HG03457 (cell line): Measurements from ENCODE around the gene MCEE.
"Not testable (repeated sequence)": the region's sequence is repeated elsewhere in the genome, so short reads cannot be mapped to it uniquely, and the experiment has no call there.

Experiments
- ATAC-seq: cut with Tn5 transposase; IDR thresholded peaks from one replicate; pipeline ENCODE4 v1.9.1; 2021; ENCODE audit warnings: moderate number of reproducible peaks; ENCODE audit not compliant: unreplicated experiment

Gene MCEE

DNA sequence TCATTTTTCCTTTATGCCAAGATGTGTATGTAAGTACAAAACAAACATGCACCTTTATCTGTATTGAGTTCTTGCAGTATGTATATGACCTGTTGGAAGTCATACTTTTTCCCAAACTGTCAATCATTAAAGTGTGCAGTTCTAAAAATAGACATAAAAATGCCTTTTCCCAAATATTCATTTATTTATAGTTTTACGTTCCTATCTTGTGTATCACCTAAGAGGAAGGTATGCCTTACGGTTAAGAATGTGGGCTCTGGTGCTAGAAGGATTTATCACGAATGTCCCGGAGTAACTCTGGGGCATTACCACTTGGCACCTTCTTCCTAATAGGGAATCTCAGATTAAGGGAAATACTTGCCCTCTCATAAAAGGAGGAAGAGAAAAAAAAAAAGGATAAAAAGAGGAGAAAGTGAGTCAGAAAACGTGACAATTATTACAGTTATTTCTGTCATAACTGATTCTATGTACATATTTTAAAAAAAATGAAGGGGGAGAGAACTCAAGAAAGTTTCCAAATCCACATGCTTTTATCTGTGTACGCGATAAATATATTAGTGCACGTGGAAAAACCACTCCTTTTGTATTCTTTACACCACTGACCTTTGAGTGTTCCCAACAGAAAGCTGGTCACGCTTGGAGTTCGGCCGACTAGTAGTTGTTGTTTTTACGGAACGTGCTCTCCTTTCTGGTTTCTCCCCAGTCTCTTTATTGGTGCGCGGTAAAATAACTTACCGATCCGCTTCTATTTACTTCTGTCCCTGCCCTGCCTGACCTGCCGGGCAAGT, 721 bp downstream of the MCEE start:
- no peak for ATAC-seq

DNA sequence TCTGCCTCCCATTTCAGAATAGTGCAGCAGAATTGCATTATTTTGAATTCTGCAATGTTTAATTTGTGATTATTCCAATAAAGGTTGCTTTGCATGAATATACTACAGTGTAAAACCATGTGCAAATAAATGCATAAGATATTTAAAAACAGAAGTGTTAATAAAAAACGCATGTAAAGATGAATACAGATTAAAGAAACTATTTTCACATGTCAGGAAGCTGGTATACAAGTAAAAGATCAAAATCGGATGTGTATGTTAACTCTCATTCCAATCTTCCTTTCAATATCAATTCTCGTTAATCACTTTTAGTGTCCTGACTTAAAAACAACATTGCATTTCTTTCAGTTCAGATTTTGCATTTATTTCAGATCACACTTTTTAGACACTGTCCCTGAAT, 3.1 kb downstream of the MCEE start:
- no peak for ATAC-seq

DNA sequence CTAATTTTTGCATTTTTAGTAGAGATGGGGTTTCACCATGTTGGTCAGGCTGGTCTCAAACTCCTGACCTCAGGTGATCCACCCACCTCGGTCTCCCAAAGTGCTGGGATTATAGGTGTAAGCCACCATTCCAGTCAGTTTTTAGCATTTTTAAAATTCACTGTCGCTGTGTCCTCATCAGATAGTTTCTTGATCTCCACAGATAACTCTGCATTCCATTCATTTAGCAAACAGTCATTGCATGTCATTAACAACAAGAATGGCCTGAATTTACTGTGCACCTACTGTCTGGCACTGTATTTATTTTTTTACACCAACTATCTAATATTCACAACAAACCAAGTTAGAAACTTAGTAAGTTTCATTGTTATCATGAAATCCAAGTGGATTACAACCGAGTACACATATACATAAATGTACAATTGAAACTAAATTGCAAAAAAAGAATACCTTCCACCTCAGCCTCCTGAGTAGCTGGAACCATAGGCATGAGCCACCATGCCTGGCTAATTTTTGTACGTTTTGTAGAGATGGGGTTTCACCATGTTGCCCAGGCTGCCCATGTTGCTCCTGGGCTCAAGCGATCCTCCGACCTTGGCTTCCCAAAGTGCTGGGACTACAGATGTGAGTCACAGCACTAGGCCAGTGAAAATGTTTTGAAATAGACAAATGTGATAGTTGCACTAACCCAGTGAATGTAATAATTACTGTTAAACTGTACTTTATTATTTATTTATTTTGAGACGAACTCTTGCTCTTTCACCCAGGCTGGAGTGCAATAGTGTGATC, 4.3 kb downstream of the MCEE start:
- ATAC-seq: no peak

DNA sequence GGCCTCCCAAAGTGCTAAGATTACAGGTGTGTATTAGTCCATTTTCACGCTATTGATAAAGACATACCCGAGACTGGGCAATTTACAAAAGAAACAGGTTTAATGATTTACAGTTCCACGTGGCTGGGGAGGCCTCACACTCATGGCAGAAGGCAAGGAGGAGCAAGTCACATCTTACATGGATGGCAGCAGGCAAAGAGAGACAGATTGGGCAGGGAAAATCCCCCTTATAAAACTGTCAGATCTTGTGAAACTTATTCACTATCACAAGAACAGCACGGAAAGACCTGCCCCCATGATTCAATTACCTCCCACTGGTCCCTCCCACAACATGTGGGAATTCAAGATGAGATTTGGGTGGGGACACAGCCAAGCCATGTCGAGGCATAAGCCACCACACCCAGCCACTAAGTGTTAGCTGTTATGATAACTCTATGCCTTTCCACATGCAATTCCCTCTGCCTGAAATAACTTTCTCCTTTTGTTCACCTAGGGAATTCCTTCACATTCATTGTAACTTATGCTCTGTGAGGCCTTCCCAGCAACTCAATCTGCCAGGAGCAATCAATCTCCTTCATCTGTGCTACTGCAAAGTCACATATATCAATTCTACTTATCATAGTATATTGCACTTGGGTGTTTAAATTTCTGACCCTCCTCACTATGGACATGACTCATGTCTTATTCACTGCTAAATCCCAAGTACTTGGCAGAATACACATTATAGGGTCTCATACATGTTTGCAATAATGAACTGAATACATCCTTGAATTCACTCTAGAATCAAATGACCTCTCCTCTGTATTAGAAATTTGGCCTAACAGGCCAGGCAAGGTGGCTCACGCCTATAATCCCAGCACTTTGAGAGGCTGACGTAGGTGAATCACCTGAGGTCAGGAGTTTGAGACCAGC, 7.4 kb downstream of the MCEE start:
- ATAC-seq: no peak

DNA sequence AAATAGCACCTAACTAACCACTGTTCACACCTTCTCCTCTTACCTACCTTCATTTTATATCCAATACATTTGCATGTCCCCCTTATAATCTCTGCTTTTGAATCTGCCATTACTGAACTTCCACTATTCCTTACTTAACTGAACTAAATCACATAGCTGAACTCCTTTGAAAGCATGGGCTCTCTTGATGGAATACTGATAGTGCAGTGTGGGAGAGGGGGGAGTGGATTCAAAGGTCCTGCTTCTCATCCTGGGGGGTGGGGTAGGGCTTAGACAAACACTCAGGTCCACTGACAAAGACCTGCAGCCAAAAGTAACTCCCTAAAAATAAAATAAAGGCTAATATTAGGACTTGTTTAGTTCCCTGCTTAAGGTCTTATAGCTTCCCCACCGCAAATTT, 8.6 kb downstream of the MCEE start:
- ATAC-seq: no peak

DNA sequence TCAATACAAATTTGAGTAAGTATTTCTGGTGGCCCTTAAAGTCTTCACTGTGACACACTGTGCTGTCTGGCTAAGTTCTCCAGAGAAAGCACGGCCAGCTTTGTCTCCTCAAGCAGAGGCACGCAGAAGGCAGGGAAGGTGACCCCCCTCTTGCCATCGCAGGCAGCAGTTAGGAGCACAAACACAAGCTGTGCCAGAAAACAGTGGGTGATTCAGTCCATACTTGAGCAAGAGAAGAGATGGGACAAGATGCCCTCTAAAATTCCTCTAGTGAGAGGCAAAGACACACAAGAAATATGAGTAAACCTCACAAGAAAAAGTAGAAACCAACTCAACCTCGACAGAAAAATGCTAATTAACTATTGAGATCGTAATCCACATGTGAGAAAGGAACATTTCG, 9.8 kb downstream of the MCEE start:
- no peak for ATAC-seq

DNA sequence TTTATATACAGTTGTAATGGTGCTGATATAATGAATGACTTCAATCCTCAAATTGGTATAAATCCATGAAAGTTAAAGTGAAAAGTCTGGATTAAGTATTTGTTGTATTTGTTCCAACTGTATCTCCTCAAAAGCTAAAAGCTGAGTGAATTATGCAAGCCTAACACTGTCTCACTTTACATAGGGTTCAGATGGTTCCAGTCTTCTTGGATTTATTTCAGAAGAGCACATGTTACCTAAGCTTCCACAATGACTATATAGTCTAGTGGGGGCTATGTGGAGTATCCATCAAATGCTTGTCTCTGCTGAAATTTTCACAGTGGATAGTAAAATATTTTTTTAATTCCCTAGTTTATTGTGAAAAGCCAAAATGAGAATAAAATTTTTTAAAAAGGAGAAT, 13.0 kb downstream of the MCEE start:
- no peak for ATAC-seq

DNA sequence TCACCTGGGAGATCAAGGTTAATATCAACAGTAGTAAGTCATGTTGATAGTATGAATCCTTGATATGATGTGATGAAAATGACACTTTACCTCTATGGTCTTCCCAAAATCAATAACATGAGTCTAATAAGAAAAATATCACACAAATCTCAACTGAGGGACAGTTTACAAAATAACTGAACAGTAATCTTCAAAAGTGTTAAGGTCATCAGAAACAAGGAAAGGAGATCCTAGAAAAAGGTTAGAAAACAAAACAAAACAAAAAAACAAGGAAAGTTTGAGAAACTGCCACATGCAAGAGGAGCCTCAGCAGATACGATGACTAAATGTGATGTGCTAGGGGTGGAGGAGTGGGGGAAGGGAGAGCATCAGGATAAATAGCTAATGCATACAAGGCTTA, 16.2 kb downstream of the MCEE start:
- ATAC-seq: no peak

DNA sequence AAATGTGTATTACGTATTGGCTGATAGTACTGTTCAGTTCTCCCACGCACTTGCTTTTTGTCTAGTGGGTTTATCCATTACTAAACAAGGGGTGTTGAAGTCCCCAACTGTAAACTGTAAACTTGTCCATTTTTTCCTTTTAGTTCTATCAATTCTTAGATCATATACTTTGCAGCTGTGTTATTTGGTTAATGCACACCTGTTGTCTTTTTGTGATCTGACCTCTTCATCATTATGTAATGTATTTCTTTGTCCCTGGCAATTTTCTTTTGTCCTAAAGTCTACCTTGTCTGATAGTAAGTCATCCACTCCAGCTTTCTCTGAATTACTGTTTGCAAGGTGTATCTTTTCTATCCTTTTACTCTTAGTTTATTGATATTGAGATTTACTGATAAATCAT, 21.9 kb downstream of the MCEE start:
- ATAC-seq: no peak

DNA sequence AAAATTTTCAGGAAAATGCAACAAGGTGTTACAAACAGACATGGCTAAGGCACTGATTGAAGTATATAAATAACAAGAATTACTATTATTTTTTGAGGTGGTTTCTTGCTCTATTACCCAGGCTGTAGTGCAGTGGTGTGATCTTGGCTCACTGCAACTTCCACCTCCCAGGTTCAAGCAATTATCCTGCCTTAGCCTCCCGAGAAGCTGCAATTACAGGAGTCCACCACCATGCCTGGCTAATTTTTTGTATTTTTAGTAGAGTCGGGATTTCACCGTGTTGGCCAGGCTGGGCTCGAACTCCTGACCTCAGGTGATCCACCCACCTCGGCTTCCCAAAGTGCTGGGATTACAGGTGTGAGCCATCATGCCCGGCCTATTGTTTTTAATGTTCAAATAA, 23.6 kb downstream of the MCEE start:
- not testable (repeated sequence) for ATAC-seq

DNA sequence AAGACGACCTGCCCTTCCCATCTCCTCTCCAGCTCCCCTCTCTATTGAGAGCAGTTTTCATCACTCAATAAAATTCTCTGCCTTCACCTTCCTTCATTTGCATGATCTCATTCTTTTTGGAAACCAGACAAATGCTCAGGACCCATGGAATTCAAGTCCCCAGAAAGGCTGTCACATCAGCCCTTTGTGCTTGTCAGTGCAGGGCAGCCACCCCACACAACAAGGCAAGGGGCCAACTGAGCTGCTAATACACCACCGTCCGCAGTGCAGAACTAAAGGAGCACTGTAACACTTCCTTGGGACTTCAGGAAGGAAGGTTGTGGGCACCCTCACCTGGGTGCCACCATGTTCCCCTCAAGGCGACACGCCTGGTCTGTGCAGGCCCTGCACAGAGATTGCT, 26.2 kb downstream of the MCEE start:
- ATAC-seq: no peak

DNA sequence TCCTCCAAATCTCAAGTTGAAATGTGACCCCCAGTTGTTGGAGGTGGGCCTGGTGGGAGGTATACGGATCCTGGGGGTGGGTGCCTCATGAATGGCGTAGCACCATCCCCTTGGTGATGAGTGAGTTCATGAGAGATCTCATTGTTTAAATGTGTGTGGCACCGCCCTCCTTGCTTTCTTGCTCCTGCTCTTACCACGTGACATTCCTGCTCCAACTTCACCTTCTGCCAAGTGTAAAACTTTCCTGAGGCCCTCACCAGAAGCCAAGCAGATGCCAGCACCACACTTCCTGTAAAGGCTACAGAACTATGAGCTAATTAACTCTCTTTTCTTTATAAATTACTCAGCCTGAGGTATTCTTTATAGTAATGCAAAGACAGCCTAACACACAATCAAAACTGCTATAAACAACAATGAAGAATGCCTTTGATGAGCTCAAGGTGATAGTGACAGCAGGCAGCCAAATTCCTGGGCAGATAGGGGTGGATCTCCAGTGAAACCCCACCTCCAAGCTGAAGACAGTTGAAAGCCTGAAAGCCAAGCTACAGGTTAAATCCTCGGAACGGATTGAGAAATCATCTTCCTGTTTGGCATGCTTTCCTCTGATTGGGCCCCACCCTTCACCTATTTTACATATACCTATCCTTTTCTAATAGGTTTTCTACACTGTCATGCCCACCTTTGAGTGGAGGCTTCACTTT, 26.9 kb downstream of the MCEE start:
- ATAC-seq: no peak

DNA sequence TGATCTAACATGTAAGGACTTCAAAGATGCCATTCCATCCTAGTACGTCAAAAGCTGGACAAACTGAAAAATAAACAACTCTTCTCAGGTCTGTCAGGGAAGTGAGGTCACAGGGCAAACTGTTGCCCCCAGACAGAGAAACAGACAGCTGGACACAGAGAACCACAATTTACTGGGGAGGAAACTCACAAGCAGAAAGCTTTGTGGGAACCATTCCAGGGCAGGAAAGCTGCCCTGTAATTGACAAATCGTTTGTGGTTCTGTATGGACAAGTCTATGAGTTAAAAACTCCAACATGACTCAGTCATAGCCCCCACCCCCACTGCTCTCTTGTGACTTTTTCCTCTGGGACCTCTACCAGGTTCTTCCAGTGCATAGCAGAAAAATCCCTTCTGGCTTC, 28.4 kb downstream of the MCEE start:
- ATAC-seq: no peak

DNA sequence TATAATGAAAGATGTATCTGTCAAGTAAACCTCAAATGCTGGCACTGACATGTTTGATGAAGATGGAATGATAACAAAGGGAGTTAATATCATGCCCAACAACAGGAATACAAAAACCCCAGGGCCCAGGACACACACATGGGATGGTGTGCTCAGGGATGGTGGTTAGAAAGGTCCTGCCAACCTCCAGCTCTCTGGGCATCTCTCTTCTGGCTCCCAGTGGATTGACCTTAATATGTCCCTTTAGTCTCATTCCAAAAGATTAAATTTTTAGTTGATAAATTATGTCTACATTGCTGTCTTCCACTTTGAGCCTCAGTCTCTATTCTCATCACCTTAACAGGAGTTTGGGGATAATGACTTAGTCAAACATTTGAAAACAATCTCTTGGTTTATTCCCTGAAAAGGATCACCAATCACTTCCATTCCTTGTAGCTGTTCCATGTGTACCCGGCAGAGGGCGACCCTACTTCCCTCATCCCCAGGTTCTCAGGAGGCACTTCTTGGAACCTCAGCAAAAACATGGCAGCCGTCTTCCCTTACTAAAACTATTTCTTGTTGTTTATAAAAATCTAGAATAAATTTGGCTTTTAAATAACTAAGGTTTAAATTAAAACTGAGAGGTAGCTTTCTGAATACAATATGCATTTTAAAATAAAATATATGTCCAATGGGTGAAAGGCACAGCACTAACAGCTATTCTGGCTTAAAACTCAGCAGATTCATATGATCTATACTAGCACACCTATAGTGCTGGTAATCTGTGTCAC, 29.6 kb downstream of the MCEE start:
- no peak for ATAC-seq

DNA sequence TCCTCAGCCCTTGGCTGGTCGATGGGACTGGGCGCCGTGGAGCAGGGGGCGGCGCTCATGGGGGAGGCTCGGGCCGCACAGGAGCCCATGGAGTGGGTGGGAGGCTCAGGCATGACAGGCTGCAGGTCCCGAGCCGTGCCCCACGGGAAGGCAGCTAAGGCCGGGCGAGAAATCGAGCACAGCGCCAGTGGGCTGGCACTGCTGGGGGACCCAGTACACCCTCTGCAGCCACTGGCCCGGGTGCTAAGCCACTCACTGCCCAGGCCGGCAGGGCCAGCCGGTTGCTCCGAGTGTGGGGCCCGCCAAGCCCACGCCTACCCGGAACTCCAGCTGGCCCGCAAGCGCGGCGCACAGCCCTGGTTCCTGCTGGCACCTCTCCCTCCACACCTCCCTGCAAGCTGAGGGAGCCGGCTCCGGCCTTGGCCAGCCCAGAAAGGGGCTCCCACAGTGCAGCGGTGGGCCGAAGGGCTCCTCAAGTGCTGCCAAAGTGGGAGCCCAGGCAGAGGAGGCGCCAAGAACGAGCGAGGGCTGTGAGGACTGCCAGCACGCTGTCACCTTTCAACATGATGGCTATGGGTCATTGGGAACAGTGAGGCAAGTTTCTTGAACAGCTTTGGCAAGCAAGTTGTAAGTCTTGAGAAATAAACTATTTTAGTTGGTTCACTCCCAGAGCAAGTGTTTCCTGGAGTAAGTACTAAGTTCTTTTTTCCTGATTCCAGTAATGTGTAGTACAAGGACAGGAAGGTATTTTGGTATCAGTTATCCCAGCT, 37.4 kb downstream of the MCEE start:
- not testable (repeated sequence) for ATAC-seq

DNA sequence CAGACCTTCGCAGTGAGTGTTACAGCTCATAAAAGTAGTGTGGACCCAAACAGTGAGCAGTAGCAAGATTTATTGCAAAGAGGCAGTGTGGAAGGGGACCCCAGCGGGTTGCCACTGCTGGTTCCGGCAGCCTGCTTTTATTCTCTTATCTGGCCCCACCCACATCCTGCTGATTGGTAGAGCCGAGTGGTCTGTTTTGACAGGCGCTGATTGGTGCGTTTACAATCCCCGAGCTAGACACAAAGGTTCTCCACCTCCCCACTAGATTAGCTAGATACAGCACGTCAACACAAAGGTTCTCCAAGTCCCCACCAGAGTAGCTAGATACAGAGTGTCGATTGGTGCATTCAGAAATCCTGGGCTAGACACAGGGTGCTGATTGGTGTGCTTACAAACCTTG, 38.2 kb downstream of the MCEE start:
- ATAC-seq: not testable (repeated sequence)

DNA sequence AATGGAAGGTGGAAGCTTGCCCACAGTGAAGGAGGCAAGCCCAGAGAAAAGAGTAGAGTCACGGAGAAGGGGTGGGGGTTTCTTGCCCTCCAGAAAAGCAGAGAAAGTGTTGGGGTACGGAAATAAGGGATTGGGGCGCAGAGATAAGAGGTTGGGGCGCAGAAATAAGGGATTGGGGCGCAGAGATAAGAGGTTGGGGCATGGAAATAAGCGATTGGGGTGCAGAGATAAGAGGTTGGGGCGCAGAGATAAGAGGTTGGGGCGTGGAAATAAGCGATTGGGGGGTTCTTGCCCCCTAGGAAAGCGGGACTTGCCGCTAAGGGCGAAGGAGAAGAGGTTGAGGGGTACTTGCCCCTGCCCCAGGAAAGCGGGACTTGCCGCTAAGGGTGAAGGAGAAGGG, 40.6 kb downstream of the MCEE start:
- not testable (repeated sequence) for ATAC-seq

DNA sequence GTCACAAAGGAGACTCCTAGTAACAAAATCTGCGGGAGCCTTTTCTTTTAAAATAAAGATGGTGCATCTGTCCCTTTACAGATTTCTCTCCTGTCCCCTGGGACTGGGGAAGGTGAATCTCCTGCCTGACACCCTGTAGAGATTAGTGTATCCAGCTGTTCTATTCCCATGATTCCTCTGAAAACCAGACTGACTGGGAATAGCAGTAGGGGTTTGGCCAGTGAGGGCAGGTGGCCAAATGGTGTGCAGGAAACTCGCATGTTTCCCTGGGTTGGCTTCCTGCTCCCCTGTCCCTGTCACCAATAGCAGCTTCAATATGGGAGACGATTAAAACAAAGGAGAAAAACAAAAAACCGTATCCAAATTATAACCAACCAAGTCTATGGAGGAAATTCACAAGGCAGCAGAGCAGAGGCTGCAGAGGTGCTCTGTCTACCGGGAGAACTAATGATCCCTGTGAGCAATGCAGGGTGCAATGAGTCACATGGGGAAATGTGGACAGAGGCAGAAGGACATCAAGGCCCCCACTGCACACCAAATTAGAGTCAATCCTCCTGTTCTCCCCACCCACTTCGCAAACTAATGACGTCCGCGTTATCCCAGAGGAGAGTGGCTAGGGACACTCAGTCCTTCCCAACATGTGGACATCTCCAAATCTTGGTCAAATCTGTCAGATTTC, 44.6 kb downstream of the MCEE start:
- ATAC-seq: not testable (repeated sequence)
